Upper lobe of right lung (tissue), 1 donor: ENCODE measurements around the gene OR2A25. TPM values are rescaled to one million over a fixed set of nuclear protein-coding genes. Genes with fewer than 3 reads are reported as not detected.

Source experiments
- ATAC-seq: fragments of 200-7000 bp; cut with Tn5 transposase; one replicate; pipeline ENCODE4 v1.9.1; 2020; ENCODE audit warnings: mild to moderate bottlenecking, moderate library complexity
- DNase-seq: peaks from one replicate; pipeline ENCODE4 v3.0.0-alpha.2; 2020
- H3K27ac ChIP-seq: fragments of 200-600 bp; one replicate; pipeline ENCODE4 v1.8.0; 2022
- H3K27me3 ChIP-seq: fragments of 200-600 bp; one replicate; pipeline ENCODE4 v1.8.0; 2022; ENCODE audit warnings: mild to moderate bottlenecking
- H3K36me3 ChIP-seq: fragments of 200-600 bp; one replicate; pipeline ENCODE4 v1.8.0; 2022
- H3K4me1 ChIP-seq: fragments of 200-600 bp; one replicate; pipeline ENCODE4 v1.8.0; 2022
- H3K4me3 ChIP-seq: fragments of 200-600 bp; one replicate; pipeline ENCODE4 v1.8.0; 2022; ENCODE audit warnings: mild to moderate bottlenecking
- H3K9me3 ChIP-seq: fragments of 200-600 bp; one replicate; pipeline ENCODE4 v1.8.0; 2022
- intact Hi-C: fragments of 100-400 bp; cut with DNase I; formaldehyde crosslinking; loops from one replicate; pipeline ENCODE4 v1.11.0; 2022
- long read RNA-seq: library from polyadenylated mRNA; unstranded; transcript quantifications from one replicate; pipeline ENCODE4 v2.0.0, GENCODE V29; 2021
- total RNA-seq: library from RNA; stranded (reverse); fragmentation: NEBNext Ultra II Directional; extraction: Animal tissue kit (Norgen Biotek cat#: 25700); gene quantifications from one replicate; pipeline ENCODE4 v1.2.1, GENCODE V29; 2021
- TF ChIP-seq, protein P1 (sequence below): fragments of 200-600 bp; IDR thresholded peaks from one replicate; pipeline ENCODE4 v1.8.0; 2022; ENCODE audit warnings: antibody characterized with exemption
- donor health status: DM: no; HTN: yes; CAD: no; lungs with severe emphysema.

Gene OR2A25, protein sequence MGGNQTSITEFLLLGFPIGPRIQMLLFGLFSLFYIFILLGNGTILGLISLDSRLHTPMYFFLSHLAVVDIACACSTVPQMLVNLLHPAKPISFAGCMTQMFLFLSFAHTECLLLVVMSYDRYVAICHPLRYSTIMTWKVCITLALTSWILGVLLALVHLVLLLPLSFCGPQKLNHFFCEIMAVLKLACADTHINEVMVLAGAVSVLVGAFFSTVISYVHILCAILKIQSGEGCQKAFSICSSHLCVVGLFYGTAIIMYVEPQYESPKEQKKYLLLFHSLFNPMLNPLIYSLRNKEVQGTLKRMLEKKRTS
- total RNA-seq, result not detected
- long read RNA-seq, result 0 reads

DNA sequence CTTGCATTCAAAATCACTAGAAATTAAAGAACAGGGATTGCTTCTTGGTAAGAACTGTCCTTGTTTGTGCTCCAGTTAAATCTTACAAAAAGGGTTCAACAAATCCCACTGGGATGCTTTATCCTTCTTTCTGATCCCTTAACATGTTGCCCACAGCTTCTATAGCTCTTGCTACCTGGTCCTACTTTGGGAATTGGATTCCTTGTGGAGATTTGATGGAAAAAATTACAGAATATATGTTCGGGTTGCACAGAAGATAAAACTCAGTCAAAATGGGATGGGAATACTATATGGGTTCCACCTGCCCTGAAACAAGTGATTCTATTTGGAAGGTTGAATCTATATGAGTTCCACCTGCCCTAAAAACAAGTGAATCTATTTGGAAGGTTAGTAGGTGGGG, at the start of gene OR2A25:
Gene OR2A25, plus strand, starts transcription at position 301 of the 400 bp plus-strand sequence. CDS start 4,409 bp downstream, outside the sequence.
- intact Hi-C loops, result no loop called here
- no peak for ATAC-seq
- TF ChIP-seq, protein P1, sequence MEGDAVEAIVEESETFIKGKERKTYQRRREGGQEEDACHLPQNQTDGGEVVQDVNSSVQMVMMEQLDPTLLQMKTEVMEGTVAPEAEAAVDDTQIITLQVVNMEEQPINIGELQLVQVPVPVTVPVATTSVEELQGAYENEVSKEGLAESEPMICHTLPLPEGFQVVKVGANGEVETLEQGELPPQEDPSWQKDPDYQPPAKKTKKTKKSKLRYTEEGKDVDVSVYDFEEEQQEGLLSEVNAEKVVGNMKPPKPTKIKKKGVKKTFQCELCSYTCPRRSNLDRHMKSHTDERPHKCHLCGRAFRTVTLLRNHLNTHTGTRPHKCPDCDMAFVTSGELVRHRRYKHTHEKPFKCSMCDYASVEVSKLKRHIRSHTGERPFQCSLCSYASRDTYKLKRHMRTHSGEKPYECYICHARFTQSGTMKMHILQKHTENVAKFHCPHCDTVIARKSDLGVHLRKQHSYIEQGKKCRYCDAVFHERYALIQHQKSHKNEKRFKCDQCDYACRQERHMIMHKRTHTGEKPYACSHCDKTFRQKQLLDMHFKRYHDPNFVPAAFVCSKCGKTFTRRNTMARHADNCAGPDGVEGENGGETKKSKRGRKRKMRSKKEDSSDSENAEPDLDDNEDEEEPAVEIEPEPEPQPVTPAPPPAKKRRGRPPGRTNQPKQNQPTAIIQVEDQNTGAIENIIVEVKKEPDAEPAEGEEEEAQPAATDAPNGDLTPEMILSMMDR, result no peak
- Histone ChIP-seq H3K4me1 (no peaks in the 10 kb centered on the region), H3K27me3 (no peaks in the 10 kb centered on the region), H3K9me3 (no peaks in the 10 kb centered on the region), H3K4me3 (no peak within 1 kb of the TSS), H3K27ac (no peak within 1 kb of the TSS), H3K36me3 (no peaks in the 10 kb centered on the region)
- DNase-seq, result no peak

DNA sequence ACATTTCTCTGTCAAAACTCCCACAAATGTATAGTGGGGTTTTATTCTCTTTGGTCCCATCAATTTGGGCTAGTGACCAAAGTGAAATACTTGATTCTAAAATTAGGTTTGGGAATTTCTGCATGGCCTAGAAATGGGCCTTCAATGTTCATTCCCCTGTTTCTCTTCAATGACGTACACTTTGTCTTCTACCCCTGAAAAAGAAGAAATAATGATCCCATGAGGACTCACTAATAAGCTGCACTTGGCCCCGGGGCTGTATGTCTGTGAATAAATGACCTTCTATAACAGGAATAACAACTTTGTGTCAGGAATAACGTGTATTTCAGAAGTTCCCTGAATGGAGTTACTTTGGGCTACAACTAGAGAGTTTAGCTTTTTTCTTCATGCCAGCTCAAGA, 49.3 kb upstream of the OR2A25 start:
- TF ChIP-seq, protein P1, result no peak
- ATAC-seq, result no peak
- no peaks in the 10 kb centered on the region for H3K9me3 ChIP-seq
- H3K4me3 ChIP-seq, result no peak overlapping the region
- H3K36me3 ChIP-seq, result no peaks in the 10 kb centered on the region
- no peak for DNase-seq
- H3K4me1 ChIP-seq, result no peaks in the 10 kb centered on the region
- intact Hi-C loops, result no loop called here
- H3K27ac ChIP-seq, result no peak overlapping the region
- no peaks in the 10 kb centered on the region for H3K27me3 ChIP-seq

DNA sequence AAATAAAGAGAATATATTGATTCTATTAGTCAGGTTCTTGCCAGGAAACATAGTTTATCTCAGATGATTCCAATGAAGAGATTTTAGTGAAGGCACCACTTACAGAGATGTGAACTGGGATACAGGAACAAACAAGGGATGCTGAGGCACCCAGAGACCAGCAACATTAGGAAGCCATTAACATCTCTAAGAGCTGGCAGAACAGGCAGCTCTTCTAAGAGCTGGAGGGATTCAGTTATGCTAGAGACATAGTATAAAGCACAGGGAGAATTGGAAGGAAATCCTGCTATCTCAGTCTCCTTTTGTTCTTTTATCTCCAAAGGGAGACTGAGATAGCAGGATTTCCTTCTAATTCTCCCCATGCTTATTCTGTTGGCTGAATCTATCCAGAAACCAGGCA, 47.4 kb upstream of the OR2A25 start:
- ATAC-seq, result no peak
- DNase-seq, result no peak
- intact Hi-C loops, result no loop called here
- no peaks in the 10 kb centered on the region for H3K4me1 ChIP-seq
- no peak overlapping the region for H3K27ac ChIP-seq
- no peak overlapping the region for H3K4me3 ChIP-seq
- no peaks in the 10 kb centered on the region for H3K9me3 ChIP-seq
- TF ChIP-seq, protein P1, result no peak
- no peaks in the 10 kb centered on the region for H3K27me3 ChIP-seq
- no peaks in the 10 kb centered on the region for H3K36me3 ChIP-seq

DNA sequence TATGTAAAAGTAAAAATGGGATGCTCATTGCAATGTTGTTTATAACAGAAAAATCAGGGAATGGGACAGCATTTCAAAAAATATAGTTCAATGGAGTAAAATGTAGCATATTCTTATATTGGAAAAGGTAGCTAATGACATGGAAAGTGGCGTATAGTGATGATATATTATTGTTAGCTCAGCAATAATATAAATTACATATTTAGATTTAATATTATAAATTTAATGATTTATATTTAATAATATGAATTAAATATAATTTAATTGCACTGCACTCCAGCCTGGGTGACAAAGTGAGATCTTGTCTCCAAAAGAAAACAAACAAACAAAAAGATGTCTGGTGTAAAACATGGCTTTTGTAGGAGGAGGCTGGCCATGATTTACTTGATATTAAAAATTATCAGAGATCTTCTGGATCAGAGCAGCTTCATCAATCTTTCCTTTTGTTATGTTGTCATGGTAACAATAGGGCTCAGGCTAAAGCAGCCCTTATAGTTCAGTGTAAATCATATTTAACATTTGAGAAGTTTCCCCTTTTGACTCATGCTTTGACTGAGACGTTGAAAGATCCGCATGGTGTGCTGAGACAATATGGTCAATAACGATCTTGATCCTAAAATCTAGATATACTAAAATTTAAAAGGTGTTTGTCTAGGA, 46.3 kb upstream of the OR2A25 start:
- H3K27me3 ChIP-seq, result no peaks in the 10 kb centered on the region
- DNase-seq (no peak), ATAC-seq (no peak)
- no peaks in the 10 kb centered on the region for H3K36me3 ChIP-seq
- H3K9me3 ChIP-seq, result no peaks in the 10 kb centered on the region
- H3K4me3 ChIP-seq, result no peak overlapping the region
- intact Hi-C loops, result no loop called here
- TF ChIP-seq, protein P1, result no peak
- H3K4me1 ChIP-seq, result no peaks in the 10 kb centered on the region
- H3K27ac ChIP-seq, result no peak overlapping the region

DNA sequence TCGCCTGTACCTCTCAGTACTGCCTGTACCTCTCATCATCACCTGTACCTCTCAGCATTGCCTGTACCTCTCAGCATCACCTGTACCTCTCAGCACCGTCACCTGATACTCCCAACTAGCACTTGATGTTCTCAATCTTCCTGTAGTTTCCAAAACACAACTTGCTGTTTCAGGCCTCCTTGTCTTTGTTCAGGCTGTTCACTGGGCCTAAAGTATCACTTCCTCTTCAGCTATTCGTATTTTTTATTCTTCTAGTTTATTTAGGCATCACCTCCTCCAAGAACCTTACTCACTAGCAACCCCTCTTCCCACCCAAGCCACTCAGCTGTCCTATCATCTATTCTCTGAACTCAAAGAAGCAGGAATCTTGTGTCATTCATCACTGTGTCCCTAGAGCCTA, 45.4 kb upstream of the OR2A25 start:
- no peak for DNase-seq
- Histone ChIP-seq H3K36me3 (no peaks in the 10 kb centered on the region), H3K9me3 (no peaks in the 10 kb centered on the region), H3K27ac (no peak overlapping the region), H3K4me3 (no peak overlapping the region), H3K4me1 (no peaks in the 10 kb centered on the region), H3K27me3 (no peaks in the 10 kb centered on the region)
- TF ChIP-seq, protein P1, result no peak
- ATAC-seq, result no peak
- intact Hi-C loops, result no loop called here
